ENCODE results near the gene GATB. TPM values are rescaled to one million over a fixed set of nuclear protein-coding genes. Genes with fewer than 3 reads are reported as not detected.

Gene GATB
- total and polyA plus RNA-seq, 3 experiments from 2014 or later = 12.3 to 29.6 (median 27.0) TPM

DNA sequence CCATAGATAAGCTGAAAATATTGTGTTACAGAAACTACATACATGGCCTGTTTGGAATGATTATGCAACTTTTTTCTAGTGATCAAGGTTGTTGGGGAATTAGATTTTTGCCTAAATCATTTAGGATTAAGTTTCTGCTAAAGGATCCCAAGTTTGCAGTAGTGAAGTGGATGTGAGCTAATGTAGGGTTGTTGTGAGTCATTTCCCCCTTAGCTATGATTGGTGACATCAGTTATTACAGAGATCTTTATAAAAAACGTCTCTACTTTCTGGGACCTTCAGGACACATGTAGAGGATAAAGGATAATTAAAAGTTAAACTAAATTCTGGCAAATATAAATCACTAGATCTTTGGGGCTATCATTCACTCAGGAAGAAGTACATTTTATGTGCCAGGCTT, 133.3 kb downstream of the GATB start:
- no peak for DNase-seq
- Mint-ChIP-seq H3K36me3 (no peaks in the 10 kb centered on the region), H3K4me1 (no peaks in the 10 kb centered on the region), H3K4me3 (no peak overlapping the region), H3K27ac (no peak overlapping the region), H3K9me3 (no peaks in the 10 kb centered on the region), H3K27me3 (peaks cover 12 to 67% of the 10 kb centered on the region in 2 donors)
- H3K27me3 ChIP-seq (ENCODE audit: insufficient read depth, low read length, poor library complexity, severe bottlenecking) = peaks cover 4% of the 10 kb centered on the region
- H3K27ac ChIP-seq (ENCODE audit: low read depth, low read length) = no peak overlapping the region
- H3K4me1 ChIP-seq (ENCODE audit: insufficient read depth, low read length) = no peaks in the 10 kb centered on the region
- CTCF ChIA-PET = interaction anchor here (1.3 kb wide), 1 partner anchor 15 kb away, joined by 3 read pairs; no protein-coding TSS in a partner anchor
- no peaks in the 10 kb centered on the region for H3K36me3 ChIP-seq (ENCODE audit: insufficient read depth, low read length)
- no peaks in the 10 kb centered on the region for H3K9me3 ChIP-seq (ENCODE audit: low read length)
- POLR2A ChIA-PET = no interaction called here
- no peak overlapping the region for H3K4me3 ChIP-seq (ENCODE audit: low read length)

DNA sequence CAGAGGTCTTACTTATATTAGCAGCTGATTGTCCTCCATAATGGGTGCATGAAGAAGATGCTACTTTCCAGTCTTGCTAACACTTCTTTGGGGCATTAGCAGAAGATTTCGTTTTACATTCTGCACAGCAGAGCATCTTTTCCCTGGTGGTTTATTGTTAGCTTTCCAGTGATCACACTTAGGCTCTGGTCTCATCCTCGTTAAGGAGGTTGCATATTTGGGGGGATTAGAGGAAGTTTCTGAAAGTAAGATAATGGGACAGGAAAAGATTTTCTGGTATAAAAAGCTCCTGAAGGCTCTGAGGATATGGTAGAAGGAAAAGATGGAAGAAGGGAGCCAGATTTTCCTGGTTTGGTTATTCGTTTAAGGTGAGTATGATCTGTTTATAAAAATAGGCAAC, 134.1 kb downstream of the GATB start:
- DNase-seq = no peak
- peaks cover 12 to 65% of the 10 kb centered on the region in 2 donors for H3K27me3 Mint-ChIP-seq
- no peak overlapping the region for H3K4me3 ChIP-seq (ENCODE audit: low read length)
- H3K27ac Mint-ChIP-seq = no peak overlapping the region
- H3K27ac ChIP-seq (ENCODE audit: low read depth, low read length) = no peak overlapping the region
- peaks cover 4% of the 10 kb centered on the region for H3K27me3 ChIP-seq (ENCODE audit: insufficient read depth, low read length, poor library complexity, severe bottlenecking)
- H3K4me1 Mint-ChIP-seq = no peaks in the 10 kb centered on the region
- H3K4me3 Mint-ChIP-seq = no peak overlapping the region
- no peaks in the 10 kb centered on the region for H3K9me3 Mint-ChIP-seq
- ChIA-PET POLR2A (no interaction called here), CTCF (interaction anchor here (1.3 kb wide), 1 partner anchor 15 kb away, joined by 3 read pairs; no protein-coding TSS in a partner anchor)
- H3K9me3 ChIP-seq (ENCODE audit: low read length) = no peaks in the 10 kb centered on the region
- no peaks in the 10 kb centered on the region for H3K36me3 Mint-ChIP-seq
- H3K36me3 ChIP-seq (ENCODE audit: insufficient read depth, low read length) = no peaks in the 10 kb centered on the region
- H3K4me1 ChIP-seq (ENCODE audit: insufficient read depth, low read length) = no peaks in the 10 kb centered on the region

DNA sequence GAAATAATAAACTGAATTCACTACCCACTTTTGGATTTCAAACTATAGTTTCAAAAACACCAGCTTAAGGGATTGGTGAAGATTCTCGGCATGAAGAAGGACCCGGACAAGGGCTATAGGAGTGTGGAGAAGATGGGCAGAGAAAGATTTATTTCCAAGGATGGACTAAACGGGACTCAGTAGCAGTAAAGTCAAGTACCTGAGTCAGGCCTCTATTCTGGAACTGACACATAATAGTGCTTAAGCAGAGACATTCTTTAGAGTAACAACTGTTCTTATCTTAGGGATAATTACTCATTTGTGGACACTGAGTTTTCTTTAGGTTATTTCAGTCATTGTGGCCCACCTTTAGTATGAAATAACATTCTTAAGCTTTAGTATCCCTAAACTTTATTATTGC, 134.6 kb downstream of the GATB start:
- H3K36me3 Mint-ChIP-seq = no peaks in the 10 kb centered on the region

DNA sequence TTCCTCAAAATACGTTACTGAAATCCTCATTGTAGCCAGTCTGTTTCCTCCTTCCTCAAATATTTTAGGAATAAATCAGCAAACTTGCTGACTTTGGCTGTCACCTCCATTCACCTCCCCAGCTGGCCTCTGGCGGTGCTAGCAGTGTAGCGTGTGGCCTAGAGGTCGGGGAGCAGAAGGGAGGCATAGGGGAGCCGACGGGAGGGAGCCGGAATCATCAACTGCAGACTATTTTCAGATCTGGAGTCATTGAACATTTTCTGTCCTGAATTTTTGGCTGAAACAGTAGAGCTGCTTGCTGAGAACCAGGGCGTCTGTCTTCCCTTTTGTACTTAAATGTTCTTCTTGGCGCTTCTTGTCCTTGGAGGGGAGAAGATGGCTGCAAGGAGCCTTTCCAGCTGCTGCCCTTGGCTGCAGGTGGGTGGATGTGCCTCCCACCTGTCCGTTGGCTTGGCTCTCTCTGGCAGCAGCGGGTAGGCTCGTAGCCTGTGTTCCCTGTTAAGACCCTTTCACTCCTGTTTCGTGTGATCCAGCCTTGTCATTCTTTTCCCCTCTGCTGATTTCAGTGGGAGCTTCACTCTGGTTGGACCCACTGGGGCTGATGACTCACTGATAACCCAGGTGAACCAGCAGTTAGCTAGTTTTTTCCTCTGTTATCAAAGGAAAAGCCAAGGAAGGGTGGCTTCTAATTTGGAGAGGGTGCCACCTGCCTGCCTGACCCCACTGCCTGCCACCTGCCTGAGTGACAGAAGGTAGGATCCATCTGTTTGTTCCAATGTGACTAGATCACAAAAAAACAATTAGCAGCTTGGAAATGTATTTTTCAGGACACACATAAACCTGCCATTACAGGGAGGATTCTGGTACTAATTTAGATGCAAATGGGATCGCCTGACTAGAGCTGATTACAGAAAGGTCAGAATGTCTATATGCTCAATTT, 135.9 kb downstream of the GATB start:
- no peak overlapping the region for H3K27ac Mint-ChIP-seq
- H3K36me3 ChIP-seq (ENCODE audit: insufficient read depth, low read length) = no peaks in the 10 kb centered on the region
- no peaks in the 10 kb centered on the region for H3K4me1 ChIP-seq (ENCODE audit: insufficient read depth, low read length)

More for the DNA sequence above, 134.6 kb downstream of the GATB start:
- no peaks in the 10 kb centered on the region for H3K4me1 ChIP-seq (ENCODE audit: insufficient read depth, low read length)
- Mint-ChIP-seq H3K9me3 (no peaks in the 10 kb centered on the region), H3K27me3 (peaks cover 10 to 66% of the 10 kb centered on the region in 2 donors), H3K4me1 (no peaks in the 10 kb centered on the region), H3K27ac (no peak overlapping the region), H3K4me3 (no peak overlapping the region)
- ChIA-PET POLR2A (no interaction called here), CTCF (interaction anchor here (1.3 kb wide), 1 partner anchor 16 kb away, joined by 3 read pairs; no protein-coding TSS in a partner anchor)
- H3K9me3 ChIP-seq (ENCODE audit: low read length) = no peaks in the 10 kb centered on the region
- peaks cover 4% of the 10 kb centered on the region for H3K27me3 ChIP-seq (ENCODE audit: insufficient read depth, low read length, poor library complexity, severe bottlenecking)
- no peak overlapping the region for H3K27ac ChIP-seq (ENCODE audit: low read depth, low read length)
- H3K4me3 ChIP-seq (ENCODE audit: low read length) = no peak overlapping the region
- no peaks in the 10 kb centered on the region for H3K36me3 ChIP-seq (ENCODE audit: insufficient read depth, low read length)
- DNase-seq = no peak

More for the DNA sequence above, 135.9 kb downstream of the GATB start:
- H3K4me3 Mint-ChIP-seq = no peak overlapping the region
- Histone ChIP-seq H3K4me3 (ENCODE audit: low read length) (no peak overlapping the region), H3K27ac (ENCODE audit: low read depth, low read length) (no peak overlapping the region), H3K27me3 (ENCODE audit: insufficient read depth, low read length, poor library complexity, severe bottlenecking) (peaks cover 4% of the 10 kb centered on the region), H3K9me3 (ENCODE audit: low read length) (no peaks in the 10 kb centered on the region)
- H3K4me1 Mint-ChIP-seq = no peaks in the 10 kb centered on the region
- CTCF ChIA-PET = no interaction called here
- DNase-seq = no peak
- H3K27me3 Mint-ChIP-seq = peaks cover 10 to 61% of the 10 kb centered on the region in 2 donors
- POLR2A ChIA-PET = no interaction called here
- no peaks in the 10 kb centered on the region for H3K36me3 Mint-ChIP-seq
- H3K9me3 Mint-ChIP-seq = no peaks in the 10 kb centered on the region
